Astrocyte (in vitro differentiated cells and primary cell): Measurements from ENCODE around the gene TMEM198.

Experiments
- EZH2 ChIP-seq: IDR thresholded peaks from 2 replicates; pipeline ENCODE4 v1.6.1; 2012; ENCODE audit warnings: mild to moderate bottlenecking, low read length, inconsistent platforms; ENCODE audit not compliant: insufficient read depth
- TF ChIP-seq, protein P1 (sequence below): IDR thresholded peaks from 2 replicates; pipeline ENCODE4 v1.5.1; 2011; ENCODE audit warnings: low read depth, mild to moderate bottlenecking, inconsistent platforms, low read length, moderate library complexity; ENCODE audit not compliant: insufficient read depth

DNA sequence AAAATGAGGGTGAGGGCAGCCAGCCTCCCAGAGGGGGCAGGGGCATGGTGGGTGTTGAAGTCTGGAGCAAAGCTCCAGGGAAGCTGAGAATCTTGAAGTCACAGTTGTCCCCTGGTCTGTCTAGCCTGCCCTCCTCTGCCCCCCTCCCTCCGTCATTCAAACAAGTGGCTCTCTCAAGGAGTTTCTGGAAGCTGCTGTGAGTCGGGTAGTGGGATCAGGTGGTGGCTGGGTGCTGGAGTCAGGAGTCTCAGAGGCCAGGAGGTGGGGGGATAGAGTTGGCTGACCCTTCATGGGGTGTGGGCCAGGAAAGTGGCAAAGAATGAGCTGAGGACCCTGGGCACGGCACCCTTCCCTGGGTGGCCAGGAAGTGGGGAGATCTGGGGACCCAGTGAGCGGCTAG lies 30.0 kb upstream of the TMEM198 start:
- TF ChIP-seq, protein P1, sequence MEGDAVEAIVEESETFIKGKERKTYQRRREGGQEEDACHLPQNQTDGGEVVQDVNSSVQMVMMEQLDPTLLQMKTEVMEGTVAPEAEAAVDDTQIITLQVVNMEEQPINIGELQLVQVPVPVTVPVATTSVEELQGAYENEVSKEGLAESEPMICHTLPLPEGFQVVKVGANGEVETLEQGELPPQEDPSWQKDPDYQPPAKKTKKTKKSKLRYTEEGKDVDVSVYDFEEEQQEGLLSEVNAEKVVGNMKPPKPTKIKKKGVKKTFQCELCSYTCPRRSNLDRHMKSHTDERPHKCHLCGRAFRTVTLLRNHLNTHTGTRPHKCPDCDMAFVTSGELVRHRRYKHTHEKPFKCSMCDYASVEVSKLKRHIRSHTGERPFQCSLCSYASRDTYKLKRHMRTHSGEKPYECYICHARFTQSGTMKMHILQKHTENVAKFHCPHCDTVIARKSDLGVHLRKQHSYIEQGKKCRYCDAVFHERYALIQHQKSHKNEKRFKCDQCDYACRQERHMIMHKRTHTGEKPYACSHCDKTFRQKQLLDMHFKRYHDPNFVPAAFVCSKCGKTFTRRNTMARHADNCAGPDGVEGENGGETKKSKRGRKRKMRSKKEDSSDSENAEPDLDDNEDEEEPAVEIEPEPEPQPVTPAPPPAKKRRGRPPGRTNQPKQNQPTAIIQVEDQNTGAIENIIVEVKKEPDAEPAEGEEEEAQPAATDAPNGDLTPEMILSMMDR = no peak
- TF ChIP-seq EZH2 = no peak
